Forelimb muscle (tissue), 1 donor: ENCODE data around the gene ZMIZ1. TPM values are rescaled to one million over a fixed set of nuclear protein-coding genes. Genes with fewer than 3 reads are reported as not detected.

ENCODE experiments used
- DNase-seq: peaks from one replicate; pipeline ENCODE4 v3.0.0-alpha.2; 2013; ENCODE audit warnings: low read depth
- polyA plus RNA-seq: library from polyadenylated mRNA; unstranded; fragments of 120-200 nt; gene quantifications from one replicate; pipeline ENCODE4 v1.2.1, GENCODE V29; 2013; ENCODE audit not compliant: insufficient read length

Gene ZMIZ1
- polyA plus RNA-seq, 1 donor, result 29.8 TPM

GRCh38 chr10:79063661-79064492 is 4.9 kb upstream of the ZMIZ1 start:
- DNase-seq, result no peak

GRCh38 chr10:79065091-79065551 is 3.6 kb upstream of the ZMIZ1 start:
- no peak for DNase-seq

- DNase-seq, result no peak
Measured at GRCh38 chr10:79065853-79066252, 2.9 kb upstream of the ZMIZ1 start.

GRCh38 chr10:79066411-79067240 is 2.1 kb upstream of the ZMIZ1 start:
- no peak for DNase-seq

GRCh38 chr10:79067241-79068202 is 1.2 kb upstream of the ZMIZ1 start:
- DNase-seq, result peak; percentile 94

GRCh38 chr10:79068203-79068561 is 584 bp upstream of the ZMIZ1 start:
- DNase-seq, result no peak

- no peak for DNase-seq
Measured at GRCh38 chr10:79069325-79070080, 737 bp downstream of the ZMIZ1 start.

- no peak for DNase-seq
Measured at GRCh38 chr10:79070081-79070605, 1.4 kb downstream of the ZMIZ1 start.

- no peak for DNase-seq
Measured at GRCh38 chr10:79070606-79071395, 2.0 kb downstream of the ZMIZ1 start.

GRCh38 chr10:79071396-79071923 is 2.7 kb downstream of the ZMIZ1 start:
- DNase-seq, result no peak

GRCh38 chr10:79072041-79072441 is 3.3 kb downstream of the ZMIZ1 start:
- no peak for DNase-seq

GRCh38 chr10:79072994-79073645 is 4.4 kb downstream of the ZMIZ1 start:
- no peak for DNase-seq

GRCh38 chr10:79073784-79074432 is 5.1 kb downstream of the ZMIZ1 start:
- DNase-seq, result no peak

GRCh38 chr10:79074732-79075131 is 6.0 kb downstream of the ZMIZ1 start:
- DNase-seq, result no peak

- no peak for DNase-seq
Measured at GRCh38 chr10:79075418-79075817, 6.7 kb downstream of the ZMIZ1 start.

- DNase-seq, result no peak
Measured at GRCh38 chr10:79077488-79078173, 8.9 kb downstream of the ZMIZ1 start.

GRCh38 chr10:79078367-79079053 is 9.7 kb downstream of the ZMIZ1 start:
- DNase-seq, result no peak
